Measurements from ENCODE around the gene BCKDK.
A peak's percentile ranks its signal among the peaks of the same experiment; 100 is the strongest.
"Not testable (repeated sequence)": the region's sequence is repeated elsewhere in the genome, so short reads cannot be mapped to it uniquely, and the experiment has no call there.

Gene BCKDK

GRCh38 chr16:31094424-31095120, 13.6 kb upstream of the BCKDK start, which contains the start of gene VKORC1:
VKORC1 (minus strand) TSS chr16:31094797; CDS start chr16:31094729, 68 bp downstream.
- DNase-seq (ENCODE audit: low read depth in 2 of 2): peak; percentile 70 to 80

GRCh38 chr16:31099860-31100638, 8.1 kb upstream of the BCKDK start:
- DNase-seq (ENCODE audit: low read depth in 2 of 2): no peak

GRCh38 chr16:31100876-31101641, 7.1 kb upstream of the BCKDK start:
- DNase-seq (ENCODE audit: low read depth in 2 of 2): not testable (repeated sequence)

GRCh38 chr16:31105677-31106213, 2.4 kb upstream of the BCKDK start:
- DNase-seq (ENCODE audit: low read depth in 2 of 2): peak; percentile 71 to 80

- DNase-seq (ENCODE audit: low read depth in 2 of 2): no peak
Observed at GRCh38 chr16:31106509-31107464, 1.4 kb upstream of the BCKDK start.

GRCh38 chr16:31107465-31107867, 720 bp upstream of the BCKDK start:
- DNase-seq (ENCODE audit: low read depth in 2 of 2): no peak

- no peak for DNase-seq (ENCODE audit: low read depth in 2 of 2)
Observed at GRCh38 chr16:31108794-31109558, 790 bp downstream of the BCKDK start.

GRCh38 chr16:31109622-31110021, 1.4 kb downstream of the BCKDK start:
- DNase-seq (ENCODE audit: low read depth in 2 of 2): no peak

- no peak for DNase-seq (ENCODE audit: low read depth in 2 of 2)
Observed at GRCh38 chr16:31110106-31111034, 2.2 kb downstream of the BCKDK start.

- DNase-seq (ENCODE audit: low read depth in 2 of 2): no peak
Observed at GRCh38 chr16:31111881-31112466, 3.8 kb downstream of the BCKDK start.

- DNase-seq (ENCODE audit: low read depth in 2 of 2): no peak
Observed at GRCh38 chr16:31112711-31113110, 4.5 kb downstream of the BCKDK start.

- DNase-seq (ENCODE audit: low read depth in 2 of 2): no peak
Observed at GRCh38 chr16:31113121-31114120, 5.2 kb downstream of the BCKDK start.

GRCh38 chr16:31114468-31114867, 6.3 kb downstream of the BCKDK start:
- no peak for DNase-seq (ENCODE audit: low read depth in 2 of 2)

GRCh38 chr16:31117384-31118222, 9.4 kb downstream of the BCKDK start, which contains the start of gene KAT8:
KAT8 (plus strand) TSS chr16:31117664; CDS start chr16:31117682, 18 bp downstream.
- peak; percentile 94 to 96 for DNase-seq (ENCODE audit: low read depth in 2 of 2)

- DNase-seq (ENCODE audit: low read depth in 2 of 2): no peak
Observed at GRCh38 chr16:31118223-31119155, 10.3 kb downstream of the BCKDK start.
